ENCODE data around the gene ATP1A1.

Gene ATP1A1

DNA sequence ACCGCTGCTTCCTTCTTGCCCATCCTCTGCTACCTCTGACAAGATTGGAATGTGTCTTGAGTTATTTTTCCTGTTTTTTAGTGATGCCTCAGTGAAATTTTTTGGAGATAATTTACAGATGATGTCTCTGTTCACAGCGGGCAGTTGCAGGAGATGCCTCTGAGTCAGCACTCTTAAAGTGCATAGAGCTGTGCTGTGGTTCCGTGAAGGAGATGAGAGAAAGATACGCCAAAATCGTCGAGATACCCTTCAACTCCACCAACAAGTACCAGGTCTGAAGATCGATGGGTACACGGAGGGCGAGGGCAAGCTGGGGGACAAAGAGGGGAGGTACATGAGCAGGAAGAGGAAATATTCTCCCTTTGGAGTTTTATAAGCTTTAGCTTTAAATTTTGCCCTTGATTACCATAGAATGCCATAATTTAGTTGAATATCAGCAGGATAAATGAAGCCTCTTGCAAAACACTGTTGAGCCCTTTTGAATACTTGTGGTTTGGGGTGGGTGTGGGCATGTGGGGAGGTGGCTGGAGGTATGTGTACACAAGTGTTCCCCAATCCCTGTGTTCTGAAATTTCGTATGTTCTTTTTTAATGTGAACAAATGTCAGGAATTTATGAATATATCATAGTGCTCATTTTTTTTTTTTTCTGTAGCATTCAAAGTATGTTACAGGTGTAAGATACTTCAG, 19.8 kb downstream of the ATP1A1 start:
- no peak for DNase-seq

- DNase-seq: no peak
Measured at GRCh38 chr1:116393792-116394191, 20.7 kb downstream of the ATP1A1 start.

- DNase-seq: no peak
Measured at GRCh38 chr1:116394270-116394669, 21.2 kb downstream of the ATP1A1 start.

DNA sequence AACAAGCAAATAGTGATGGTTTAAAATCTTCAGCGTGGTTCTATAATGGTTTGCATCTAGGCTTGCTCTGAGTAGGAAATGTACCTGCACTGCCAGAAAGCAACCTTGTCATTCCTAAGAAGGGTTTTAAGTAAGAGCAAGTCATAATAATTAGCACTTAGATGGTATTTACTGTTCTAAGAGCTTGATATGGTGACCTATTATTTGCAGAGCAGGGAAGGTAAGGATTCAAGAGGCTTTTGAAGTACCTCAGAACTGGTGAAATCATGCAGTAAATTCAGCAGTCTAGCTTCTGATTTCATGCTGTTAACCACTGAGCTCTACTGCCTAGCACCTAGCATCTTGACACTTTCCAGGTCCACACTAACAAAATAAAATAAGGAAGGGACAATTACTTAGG, 23.7 kb downstream of the ATP1A1 start:
- no peak for DNase-seq

- no peak for DNase-seq
Measured at GRCh38 chr1:116397728-116398127, 24.7 kb downstream of the ATP1A1 start.

DNA sequence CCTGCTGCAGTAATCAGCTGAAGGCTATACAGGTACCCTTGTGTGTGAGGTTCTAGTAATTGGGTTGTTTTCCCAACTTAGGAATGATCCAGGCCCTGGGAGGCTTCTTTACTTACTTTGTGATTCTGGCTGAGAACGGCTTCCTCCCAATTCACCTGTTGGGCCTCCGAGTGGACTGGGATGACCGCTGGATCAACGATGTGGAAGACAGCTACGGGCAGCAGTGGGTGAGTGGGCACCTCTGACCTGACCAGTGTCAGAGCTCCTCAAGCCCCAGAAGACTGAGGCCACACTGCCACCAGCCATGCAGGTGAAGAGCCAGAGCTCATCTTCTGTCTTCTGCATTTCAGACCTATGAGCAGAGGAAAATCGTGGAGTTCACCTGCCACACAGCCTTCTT, 27.7 kb downstream of the ATP1A1 start:
- no peak for DNase-seq

- no peak for DNase-seq
Measured at GRCh38 chr1:116401646-116402176, 28.7 kb downstream of the ATP1A1 start.

DNA sequence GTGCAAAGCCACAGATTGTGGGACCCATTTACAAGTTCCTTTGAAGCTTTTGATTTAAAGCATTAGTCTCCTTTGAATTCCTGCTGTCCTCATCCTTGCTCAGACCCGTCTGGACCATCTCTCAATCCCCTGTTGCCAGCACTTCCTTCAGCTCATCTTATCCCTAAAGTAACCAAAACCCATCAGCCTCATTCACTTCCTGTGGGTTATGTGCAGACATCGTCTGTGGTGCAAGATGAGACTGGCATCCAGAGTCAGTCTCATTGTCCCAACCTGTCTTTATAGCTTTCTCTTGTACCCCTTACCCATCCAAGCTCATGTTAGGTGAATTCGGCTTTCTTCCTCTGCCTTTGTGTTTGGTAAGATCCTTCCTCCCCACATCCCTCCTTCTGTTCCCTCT, 29.3 kb downstream of the ATP1A1 start:
- DNase-seq: no peak

DNA sequence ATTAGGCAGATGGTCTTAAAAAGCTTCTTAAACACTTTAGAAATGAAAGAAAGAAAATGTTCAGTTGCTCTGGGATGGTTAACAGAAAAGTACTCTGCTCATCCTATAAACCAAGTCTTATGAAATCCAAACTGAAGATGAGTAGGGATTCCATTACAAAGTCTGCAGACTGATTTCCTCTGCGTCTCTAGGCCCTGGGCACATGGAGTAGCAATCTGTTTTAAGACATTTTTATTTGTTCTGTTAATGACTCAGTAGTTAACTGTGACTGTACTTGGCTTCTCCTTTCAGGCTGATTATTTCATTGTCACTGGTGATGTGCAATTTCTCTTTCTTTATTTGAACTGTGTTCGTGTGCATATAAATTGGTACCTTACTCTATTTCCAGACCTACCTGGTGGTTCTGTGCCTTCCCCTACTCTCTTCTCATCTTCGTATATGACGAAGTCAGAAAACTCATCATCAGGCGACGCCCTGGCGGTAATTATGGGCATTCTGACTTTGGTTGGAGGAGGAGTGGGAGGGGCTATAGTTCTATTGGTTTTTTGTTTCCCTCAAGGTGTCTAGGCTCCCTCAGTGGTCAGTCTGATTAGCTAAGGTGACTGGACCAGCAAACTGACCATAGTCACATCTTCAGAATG, 30.6 kb downstream of the ATP1A1 start:
- no peak for DNase-seq

DNA sequence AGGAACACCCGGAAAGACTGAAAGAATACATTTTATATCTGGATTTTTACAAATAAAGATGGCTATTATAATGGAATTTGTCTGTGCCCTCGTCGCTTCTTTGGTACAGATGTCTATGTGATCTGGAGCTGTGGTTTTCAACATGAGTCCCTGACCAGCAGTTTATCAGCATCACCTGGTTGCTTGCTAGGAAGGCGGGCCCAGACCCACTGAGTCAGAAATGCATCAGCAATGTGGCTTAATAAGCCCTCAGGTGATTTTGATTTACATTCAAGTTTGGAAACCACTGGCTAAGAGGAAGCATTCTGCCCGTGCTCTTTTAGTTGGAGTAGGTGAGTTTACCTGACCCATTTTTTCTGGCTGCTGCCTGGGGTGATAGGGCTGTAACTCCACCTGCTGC, 31.7 kb downstream of the ATP1A1 start:
- no peak for DNase-seq

- no peak for DNase-seq
Measured at GRCh38 chr1:116405241-116406135, 32.4 kb downstream of the ATP1A1 start.

GRCh38 chr1:116407033-116407432, 34.0 kb downstream of the ATP1A1 start:
- DNase-seq: no peak

DNA sequence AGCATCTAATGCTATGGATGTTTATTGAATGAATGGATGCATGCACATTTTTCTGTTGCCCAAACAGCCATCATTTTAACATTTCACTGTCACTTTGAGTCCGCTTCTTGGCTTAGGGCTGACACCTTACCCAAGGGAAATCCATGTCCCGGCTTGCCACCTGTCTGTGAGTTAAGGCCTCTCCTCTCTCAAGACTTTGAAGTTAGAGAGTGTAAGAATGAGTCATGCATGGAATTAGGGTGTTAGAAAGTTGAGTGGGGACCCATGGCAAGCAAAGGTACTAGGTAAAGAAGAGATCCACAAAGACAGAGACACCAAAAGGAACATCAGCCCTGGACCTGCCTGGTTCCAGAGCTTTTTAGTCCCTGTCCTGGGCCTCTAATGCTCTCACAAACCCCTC, 35.1 kb downstream of the ATP1A1 start:
- DNase-seq: no peak

DNA sequence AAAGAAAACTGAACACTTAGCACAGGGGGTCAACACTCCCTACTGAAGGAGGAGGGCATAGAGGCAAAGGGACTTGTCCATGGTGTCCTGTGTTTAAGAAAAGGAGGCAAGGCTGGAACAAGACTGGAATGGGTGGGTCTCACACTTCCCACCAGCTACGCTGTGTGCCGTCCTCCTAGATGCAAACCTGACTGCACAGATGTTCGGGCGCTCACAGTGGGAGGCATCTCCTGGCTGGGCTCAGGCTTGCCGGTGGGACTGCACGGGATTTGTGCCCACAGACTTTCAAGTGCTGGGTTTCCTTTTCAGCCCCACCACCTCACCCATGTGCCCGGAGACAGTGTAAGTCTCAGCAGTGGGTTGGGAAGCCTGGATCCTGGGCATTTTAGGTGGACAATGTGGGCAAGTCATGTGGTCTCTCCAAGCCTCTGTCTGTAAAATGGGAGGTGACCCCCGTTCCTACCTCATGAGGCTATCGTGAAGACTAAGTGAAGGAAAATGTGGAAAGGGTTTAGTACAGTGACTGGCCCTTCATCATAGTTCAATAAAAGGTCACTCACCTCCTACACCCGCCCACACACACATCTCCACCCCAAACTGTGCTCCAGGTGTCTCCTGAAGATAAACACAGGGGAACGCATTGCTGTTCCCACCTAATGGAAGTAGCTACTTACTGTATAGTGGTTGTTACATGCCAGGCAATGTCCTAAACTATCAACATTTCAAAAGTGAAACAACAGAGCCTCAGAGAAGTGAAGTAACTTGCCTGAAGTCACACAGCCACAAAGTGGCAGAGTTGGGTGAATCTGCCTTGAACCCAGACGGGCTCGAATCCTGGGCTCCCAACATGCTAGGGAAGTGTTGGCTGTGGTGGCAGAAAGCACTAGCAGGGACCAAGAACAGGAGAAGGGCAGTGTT, 36.0 kb downstream of the ATP1A1 start:
- no peak for DNase-seq

DNA sequence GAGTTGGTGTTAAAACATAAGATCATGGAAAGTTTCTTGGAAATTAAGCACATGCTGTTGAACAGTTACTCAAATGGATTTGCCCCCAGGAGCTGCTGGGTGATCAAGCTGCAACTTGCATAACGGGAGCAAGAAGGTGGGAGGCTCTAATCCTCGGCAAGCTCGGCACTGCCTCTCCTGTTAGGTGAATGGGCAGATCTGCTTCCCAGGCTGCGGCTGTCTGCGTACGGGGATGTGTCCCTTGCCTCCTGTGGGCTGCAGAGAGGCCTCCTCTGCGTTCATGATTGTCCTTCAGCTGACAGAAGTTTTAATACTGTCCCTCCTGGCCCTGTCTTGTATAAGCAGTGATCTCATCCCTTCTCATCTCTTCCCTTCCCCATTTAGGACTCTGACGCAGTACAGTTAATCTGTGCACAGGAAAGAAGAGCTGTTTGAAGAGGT, 36.7 kb downstream of the ATP1A1 start:
- DNase-seq: no peak

- no peak for DNase-seq
Measured at GRCh38 chr1:116411784-116412479, 38.9 kb downstream of the ATP1A1 start.

GRCh38 chr1:116412480-116412798, 39.4 kb downstream of the ATP1A1 start:
- no peak for DNase-seq

GRCh38 chr1:116412898-116413297, 39.9 kb downstream of the ATP1A1 start:
- no peak for DNase-seq

DNA sequence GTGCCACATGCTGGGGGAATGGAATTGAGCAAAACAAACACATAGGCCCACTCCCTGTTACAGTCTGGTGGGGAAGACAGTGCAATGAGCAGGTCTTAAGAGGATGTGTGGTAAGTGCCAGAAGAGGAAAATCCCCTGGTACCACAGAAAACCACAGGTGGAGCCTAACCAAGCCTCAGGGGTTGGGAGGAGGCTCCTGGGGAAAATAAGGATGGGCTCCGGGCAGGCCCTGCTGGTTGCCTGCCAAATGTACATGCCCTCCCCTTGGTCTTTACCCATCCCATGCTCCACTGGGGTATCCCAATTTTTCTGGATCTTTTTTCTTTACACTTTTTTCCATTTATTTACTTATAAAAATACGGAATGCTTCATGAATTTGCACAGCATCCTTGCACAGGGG, 40.4 kb downstream of the ATP1A1 start:
- no peak for DNase-seq

- DNase-seq: no peak
Measured at GRCh38 chr1:116414364-116414763, 41.3 kb downstream of the ATP1A1 start.

DNA sequence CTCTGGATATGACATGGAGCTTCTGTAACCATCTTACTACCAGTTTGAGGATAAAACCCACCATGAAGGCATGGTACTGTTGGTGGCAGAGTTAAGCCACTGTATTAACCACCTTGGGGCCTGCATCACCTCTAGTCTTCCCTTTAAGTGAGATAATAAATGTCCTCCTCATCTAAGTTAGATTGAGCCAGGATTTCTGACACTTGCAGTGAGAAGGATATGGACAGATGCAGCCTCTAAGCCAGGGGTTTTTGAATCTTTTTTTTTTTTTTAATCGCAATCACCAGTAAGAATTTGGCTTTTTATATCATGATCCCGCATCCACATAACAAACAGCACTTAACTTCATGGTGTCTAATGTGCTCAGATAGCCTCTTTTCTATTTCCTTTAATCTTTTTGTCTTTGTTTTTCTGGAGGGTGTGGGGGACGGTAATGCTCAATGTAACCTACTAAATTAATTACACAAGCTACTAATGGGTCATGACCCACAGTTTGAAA, 42.2 kb downstream of the ATP1A1 start:
- no peak for DNase-seq
